ENCODE results near the gene CCNA2. TPM values are rescaled to one million over a fixed set of nuclear protein-coding genes. Genes with fewer than 3 reads are reported as not detected.
A peak's percentile ranks its signal among the peaks of the same experiment; 100 is the strongest.

The CCNA2 gene
- total and polyA plus RNA-seq, 2 donors (not counting 3 experiments of a cell fraction or from before 2014, with no cell fraction given) = 23.3 to 65.4 TPM

GRCh38 chr4:121819216-121819965 lies 4.3 kb downstream of the CCNA2 start:
- no peak for FAIRE-seq

More at GRCh38 chr4:121819216-121819965, 4.3 kb downstream of the CCNA2 start:
- TF ChIP-seq JUN (IDR thresholded peaks at IDR 0.05; ENCODE audit: borderline replicate concordance, insufficient read depth, insufficient read length, low read depth) = no peak
- no peak for TF ChIP-seq FOS (IDR thresholded peaks at IDR 0.05; ENCODE audit: borderline replicate concordance, insufficient read depth, low read length)
- TF ChIP-seq MAX (IDR thresholded peaks at IDR 0.05; ENCODE audit: insufficient read depth, insufficient read length) = no peak
- no peak for TF ChIP-seq GATA2 (IDR thresholded peaks at IDR 0.05; ENCODE audit: insufficient read depth, insufficient read length, low read depth, low read length)
- TF ChIP-seq CTCF (IDR thresholded peaks at IDR 0.05; ENCODE audit: extremely low read depth in 1 of 2, insufficient read depth in 1 of 2, low read depth in 1 of 2, low read length in 2 of 2) = no peak
- peak; percentile 44 for DNase-seq (ENCODE audit: low read depth, low spot score)
- no TSS peak for BruUV-seq (replicated peaks)
- Histone ChIP-seq H3K79me2 (ENCODE audit: control insufficient read depth, insufficient read depth, low read length) (peaks cover 65% of the 10 kb centered on the region), H4K20me1 (replicated peaks; ENCODE audit: control insufficient read depth, extremely low read depth, insufficient read depth, low read length) (peaks cover 2% of the 10 kb centered on the region), H3K36me3 (ENCODE audit: control insufficient read depth in 2 of 2, extremely low read depth in 1 of 2, insufficient read depth in 2 of 2, low read length in 2 of 2) (peaks cover 0 to 47% of the 10 kb centered on the region in 2 experiments), H3K9ac (replicated peaks; ENCODE audit: extremely low read depth, insufficient read depth, low read length) (no peak overlapping the region), H3K9me3 (replicated peaks; ENCODE audit: control insufficient read depth, insufficient read depth, low read length) (no peaks in the 10 kb centered on the region), H3K27ac (ENCODE audit: insufficient read depth, low read depth, low read length) (no peak overlapping the region), H3K4me3 (replicated peaks in 1 of 3; ENCODE audit: insufficient read depth in 1 of 3, low read depth in 1 of 3, low read length in 3 of 3) (no peak overlapping the region), H3K9me1 (replicated peaks; ENCODE audit: control insufficient read depth, extremely low read depth, insufficient read depth, low read length) (no peaks in the 10 kb centered on the region), H3K4me2 (ENCODE audit: insufficient read depth, low read length) (no peak overlapping the region), H3K4me1 (ENCODE audit: control insufficient read depth, extremely low read depth, insufficient read depth, low read length) (peaks cover 27% of the 10 kb centered on the region), H2AFZ (ENCODE audit: low read depth, low read length) (no peak overlapping the region), H3K27me3 (ENCODE audit: control insufficient read depth in 2 of 2, insufficient read depth in 2 of 2, low read length in 2 of 2) (no peaks in the 10 kb centered on the region)
- intact Hi-C loops (cut with micrococcal nuclease) = no loop called here
- dilution Hi-C loops (cut with MboI; ENCODE audit: extremely low pct_ligation_motif_present, low sequenced_read_pairs) = no loop called here
- CTCF ChIA-PET = interaction anchor here (1.2 kb wide), 1 partner anchor 9 kb away, joined by 4 read pairs; no protein-coding TSS in a partner anchor
- POLR2A ChIA-PET = interaction anchor here (0.6 kb wide), 1 partner anchor 372 kb away, joined by 3 read pairs; no protein-coding TSS in a partner anchor

Measured in endothelial cell of umbilical vein (primary cell).